Small intestine (tissue), 7 donors: ENCODE measurements around the gene NANOS2. TPM values are rescaled to one million over a fixed set of nuclear protein-coding genes. Genes with fewer than 3 reads are reported as not detected.

Experiments
- DNase-seq, 2 donors: peaks; one replicate each; pipeline versions ENCODE4 v3.0.0 to v3.0.0-alpha.2; 2013
- FAIRE-seq: peaks from 2 replicates; lab custom pipeline; 2012; peaks lifted over from hg19 to GRCh38; lab: Jason Lieb, UNC
- H3K27ac ChIP-seq, 3 donors: one replicate each; pipeline ENCODE4 v1.5.1; 2013; ENCODE audit warnings: low read length in 2 of 3, mild to moderate bottlenecking in 2 of 3, control low read depth in 1 of 3, inconsistent platforms in 1 of 3, low read depth in 1 of 3, moderate library complexity in 1 of 3
- H3K27me3 ChIP-seq, 3 donors: one replicate each; pipeline ENCODE4 v1.6.1; 2013; ENCODE audit warnings: low read length in 3 of 3, inconsistent platforms in 1 of 3; ENCODE audit not compliant: control insufficient read depth in 3 of 3, insufficient read depth in 3 of 3
- H3K36me3 ChIP-seq, 3 donors: one replicate each; pipeline ENCODE4 v1.6.1; 2013; ENCODE audit warnings: low read length in 3 of 3, inconsistent platforms in 1 of 3, low read depth in 1 of 3, mild to moderate bottlenecking in 1 of 3, moderate library complexity in 1 of 3; ENCODE audit not compliant: control insufficient read depth in 3 of 3, insufficient read depth in 2 of 3
- H3K4me1 ChIP-seq, 3 donors: one replicate each; pipeline ENCODE4 v1.6.1; 2013; ENCODE audit warnings: low read length in 2 of 3, inconsistent platforms in 1 of 3, low read depth in 1 of 3, mild to moderate bottlenecking in 1 of 3, moderate library complexity in 1 of 3; ENCODE audit not compliant: control insufficient read depth in 3 of 3, insufficient read depth in 2 of 3
- H3K4me3 ChIP-seq, 3 donors: one replicate each; pipeline ENCODE4 v1.5.1; 2013; ENCODE audit warnings: low read length in 3 of 3, control low read depth in 1 of 3, inconsistent platforms in 1 of 3, low read depth in 1 of 3, mild to moderate bottlenecking in 1 of 3, moderate library complexity in 1 of 3
- H3K9me3 ChIP-seq, 2 donors: one replicate each; pipeline ENCODE4 v1.6.1; 2013; ENCODE audit warnings: low read depth in 1 of 2, low read length in 1 of 2; ENCODE audit not compliant: control insufficient read depth in 2 of 2, insufficient read depth in 1 of 2
- WGBS, 3 donors: extraction: QIAGEN DNeasy Blood & Tissue Kit; methylation state at CpG; one replicate each; pipeline ENCODE4 v1.1.7; 2013; 5-methylcytosine and 5-hydroxymethylcytosine counted together
- polyA plus RNA-seq, 4 donors: library from polyadenylated mRNA; stranded (reverse) in 3 of 4; unstranded in 1 of 4; fragments of 200-250 nt in 3 of 4; fragments of 120-200 nt in 1 of 4; gene quantifications; one replicate each; pipeline versions ENCODE4 v1.2.1 to v1.2.3, GENCODE V29; 2013
- donor health status: healthy with polysubstance abuse.
- donor health status: control.
- donor health status: control.
- donor health status: Bipolar disorder and iron deficiency.
- donor health status: healthy.

The NANOS2 gene
- polyA plus RNA-seq, 4 donors, result not detected

DNA sequence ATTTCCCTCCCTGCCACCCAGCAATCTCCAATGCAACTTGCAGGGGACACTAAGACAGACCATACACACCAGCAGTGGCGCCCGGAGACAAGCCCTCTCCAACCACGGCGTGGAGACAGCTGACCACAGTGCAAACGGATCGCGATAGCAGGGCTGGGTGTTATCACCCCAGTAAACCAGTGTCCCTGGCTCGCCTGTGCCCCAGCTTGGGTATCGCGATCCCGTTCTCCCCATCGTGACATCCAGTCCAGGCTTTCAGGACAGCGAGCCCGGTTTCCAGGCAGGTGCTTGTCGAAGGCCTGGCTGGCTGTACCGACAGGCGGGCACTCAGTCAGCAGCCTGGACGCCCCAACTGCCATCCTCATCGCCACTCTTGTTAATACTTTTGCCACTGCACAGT is 20.7 kb upstream of the NANOS2 start:
- no peak for DNase-seq
- Histone ChIP-seq H3K9me3 (no peaks in the 10 kb centered on the region), H3K4me1 (no peaks in the 10 kb centered on the region), H3K4me3 (no peak overlapping the region), H3K27ac (no peak overlapping the region), H3K36me3 (no peaks in the 10 kb centered on the region), H3K27me3 (peaks cover 0 to 59% (median 3%) of the 10 kb centered on the region in 3 donors)
- 58 to 71% (median 67%) methylated on average over 19 of the region's 19 CpGs for WGBS, 3 donors
- no peak for FAIRE-seq

DNA sequence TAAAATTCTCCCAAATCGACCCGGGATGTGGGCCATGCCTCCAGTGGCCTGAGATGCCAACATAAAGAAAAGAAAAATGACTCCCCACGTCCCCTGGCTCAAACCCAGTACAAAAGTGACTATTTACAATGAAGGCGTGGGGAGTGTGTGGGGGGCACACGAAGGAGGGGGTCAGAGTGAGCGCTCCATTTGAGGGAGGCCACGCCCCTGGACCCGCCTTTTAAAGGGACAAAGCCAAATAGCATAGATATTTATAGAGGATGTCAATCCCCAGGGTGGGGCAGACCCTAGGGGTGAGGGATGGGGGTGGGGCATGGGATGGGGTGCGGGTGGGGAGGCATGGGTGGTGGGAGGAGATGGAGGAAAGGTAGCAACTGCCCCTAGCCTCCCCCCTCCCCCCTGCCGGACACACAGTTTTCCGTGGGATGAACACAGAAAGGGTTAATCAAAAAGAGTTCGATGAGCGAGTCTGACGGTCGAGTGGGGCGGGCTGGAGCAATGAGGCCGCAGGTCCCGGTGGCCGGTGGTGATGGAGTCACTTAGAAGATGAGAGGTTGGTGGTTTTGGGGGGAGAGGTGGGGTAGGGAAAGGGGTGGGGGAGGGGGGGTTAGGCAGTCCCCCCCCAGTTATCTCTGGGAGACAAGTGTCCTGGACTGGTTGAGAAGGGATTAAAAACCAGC is 20.1 kb upstream of the NANOS2 start:
- no peak for FAIRE-seq
- peaks cover 0 to 57% (median 3%) of the 10 kb centered on the region in 3 donors for H3K27me3 ChIP-seq
- 19 to 32% (median 28%) methylated on average over 19 of the region's 19 CpGs for WGBS, 3 donors

DNA sequence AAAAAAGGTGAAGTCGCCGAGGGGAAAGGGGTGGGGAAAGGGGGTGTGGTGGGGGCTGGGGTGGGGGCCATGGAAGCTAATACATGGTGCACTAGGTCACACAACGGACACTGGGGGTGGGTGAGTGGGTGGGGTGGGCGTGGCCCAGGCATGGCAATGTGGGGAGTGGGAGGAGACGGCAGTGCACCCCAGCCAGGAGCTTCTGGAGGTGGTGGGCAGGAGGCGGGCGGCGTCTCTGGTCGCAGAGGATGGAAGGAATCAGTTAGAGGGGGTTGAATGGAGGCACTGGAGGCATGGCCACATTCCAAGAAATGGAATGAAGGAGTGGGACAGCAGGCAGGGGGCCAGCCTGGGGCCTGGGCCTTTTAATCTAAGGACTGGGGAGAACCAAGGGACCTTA is 19.2 kb upstream of the NANOS2 start:
- H3K27ac ChIP-seq, result no peak overlapping the region
- H3K36me3 ChIP-seq, result no peaks in the 10 kb centered on the region
- H3K27me3 ChIP-seq, result peaks cover 0 to 48% (median 3%) of the 10 kb centered on the region in 3 donors
- DNase-seq (no peak), FAIRE-seq (no peak)
- H3K9me3 ChIP-seq, result no peaks in the 10 kb centered on the region
- WGBS, 3 donors, result 64 to 66% (median 66%) methylated on average over 8 to 9 of the region's 9 CpGs
- no peak overlapping the region for H3K4me3 ChIP-seq
- no peaks in the 10 kb centered on the region for H3K4me1 ChIP-seq

More for the DNA sequence above, 20.1 kb upstream of the NANOS2 start:
- Histone ChIP-seq H3K4me3 (no peak overlapping the region), H3K36me3 (no peaks in the 10 kb centered on the region), H3K4me1 (no peaks in the 10 kb centered on the region), H3K27ac (no peak overlapping the region), H3K9me3 (no peaks in the 10 kb centered on the region)
- no peak for DNase-seq

DNA sequence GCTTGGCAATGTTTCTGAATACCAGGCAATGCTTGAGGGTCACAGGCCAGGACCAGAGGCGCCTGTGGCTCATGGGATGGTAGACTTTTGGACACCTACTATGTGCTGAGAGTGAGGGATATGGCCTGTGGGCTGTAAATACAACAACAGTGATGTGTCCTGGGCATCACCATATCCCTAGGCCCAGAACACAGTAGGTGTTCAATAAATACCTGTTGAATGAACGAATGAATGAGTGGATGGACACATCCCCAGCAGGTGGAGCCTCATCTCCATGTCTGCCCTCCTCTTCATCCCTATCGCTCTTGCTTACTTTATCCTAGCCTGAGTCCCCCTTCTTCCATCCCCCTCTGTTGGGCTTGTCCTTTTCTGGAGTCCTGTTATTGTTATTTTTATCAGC is 16.5 kb upstream of the NANOS2 start:
- H3K27me3 ChIP-seq, result peaks cover 0 to 23% (median 3%) of the 10 kb centered on the region in 3 donors
- H3K36me3 ChIP-seq, result no peaks in the 10 kb centered on the region
- no peak overlapping the region for H3K4me3 ChIP-seq
- no peak overlapping the region for H3K27ac ChIP-seq
- H3K4me1 ChIP-seq, result peaks cover 0 to 5% (median 2%) of the 10 kb centered on the region in 3 donors
- no peak for FAIRE-seq
- H3K9me3 ChIP-seq, result no peaks in the 10 kb centered on the region
- no peak for DNase-seq
- 59 to 71% (median 68%) methylated on average over 3 of the region's 3 CpGs for WGBS, 3 donors

- Histone ChIP-seq H3K4me3 (no peak overlapping the region), H3K36me3 (no peaks in the 10 kb centered on the region), H3K4me1 (peaks cover 0 to 5% (median 2%) of the 10 kb centered on the region in 3 donors), H3K27ac (no peak overlapping the region), H3K27me3 (peaks cover 0 to 8% (median 0%) of the 10 kb centered on the region in 3 donors), H3K9me3 (no peaks in the 10 kb centered on the region)
- DNase-seq, result no peak
- FAIRE-seq, result no peak
- WGBS, 3 donors, result 78 to 88% (median 85%) methylated on average over 2 of the region's 2 CpGs
These were observed 14.7 kb upstream of the NANOS2 start for GRCh38 chr19:45929247-45929646.

GRCh38 chr19:45927565-45928261 is 13.1 kb upstream of the NANOS2 start:
- Histone ChIP-seq H3K36me3 (no peaks in the 10 kb centered on the region), H3K4me3 (no peak overlapping the region), H3K27me3 (peaks cover 0 to 3% (median 0%) of the 10 kb centered on the region in 3 donors), H3K4me1 (peaks cover 0 to 5% (median 2%) of the 10 kb centered on the region in 3 donors), H3K9me3 (no peaks in the 10 kb centered on the region), H3K27ac (no peak overlapping the region)
- WGBS, 3 donors, result 9 to 12% (median 12%) methylated on average over 33 of the region's 33 CpGs
- FAIRE-seq, result no peak
- peak; percentile 92 to 93 for DNase-seq

- Histone ChIP-seq H3K27ac (no peak overlapping the region), H3K27me3 (peaks cover 0 to 12% (median 0%) of the 10 kb centered on the region in 3 donors), H3K36me3 (no peaks in the 10 kb centered on the region), H3K4me3 (no peak overlapping the region), H3K4me1 (peaks cover 0 to 5% (median 2%) of the 10 kb centered on the region in 3 donors), H3K9me3 (no peaks in the 10 kb centered on the region)
- WGBS, 3 donors, result 41 to 64% (median 45%) methylated on average over 6 of the region's 6 CpGs
- DNase-seq, result peak in 1 of 2 donors; percentile 78
- no peak for FAIRE-seq
These were observed 10.4 kb upstream of the NANOS2 start for GRCh38 chr19:45924891-45925447.

- Histone ChIP-seq H3K4me1 (no peaks in the 10 kb centered on the region), H3K27ac (no peak overlapping the region), H3K9me3 (no peaks in the 10 kb centered on the region), H3K4me3 (no peak overlapping the region), H3K27me3 (peaks cover 0 to 19% (median 3%) of the 10 kb centered on the region in 3 donors), H3K36me3 (no peaks in the 10 kb centered on the region)
- no peak for DNase-seq
- WGBS, 3 donors, result 61 to 81% (median 79%) methylated on average over 9 of the region's 9 CpGs
- no peak for FAIRE-seq
These were observed 7.7 kb upstream of the NANOS2 start for GRCh38 chr19:45922281-45922680.
